ENCODE data around the gene RNF44.
"Not testable (repeated sequence)": the region's sequence is repeated elsewhere in the genome, so short reads cannot be mapped to it uniquely, and the experiment has no call there.

The RNF44 gene

DNA sequence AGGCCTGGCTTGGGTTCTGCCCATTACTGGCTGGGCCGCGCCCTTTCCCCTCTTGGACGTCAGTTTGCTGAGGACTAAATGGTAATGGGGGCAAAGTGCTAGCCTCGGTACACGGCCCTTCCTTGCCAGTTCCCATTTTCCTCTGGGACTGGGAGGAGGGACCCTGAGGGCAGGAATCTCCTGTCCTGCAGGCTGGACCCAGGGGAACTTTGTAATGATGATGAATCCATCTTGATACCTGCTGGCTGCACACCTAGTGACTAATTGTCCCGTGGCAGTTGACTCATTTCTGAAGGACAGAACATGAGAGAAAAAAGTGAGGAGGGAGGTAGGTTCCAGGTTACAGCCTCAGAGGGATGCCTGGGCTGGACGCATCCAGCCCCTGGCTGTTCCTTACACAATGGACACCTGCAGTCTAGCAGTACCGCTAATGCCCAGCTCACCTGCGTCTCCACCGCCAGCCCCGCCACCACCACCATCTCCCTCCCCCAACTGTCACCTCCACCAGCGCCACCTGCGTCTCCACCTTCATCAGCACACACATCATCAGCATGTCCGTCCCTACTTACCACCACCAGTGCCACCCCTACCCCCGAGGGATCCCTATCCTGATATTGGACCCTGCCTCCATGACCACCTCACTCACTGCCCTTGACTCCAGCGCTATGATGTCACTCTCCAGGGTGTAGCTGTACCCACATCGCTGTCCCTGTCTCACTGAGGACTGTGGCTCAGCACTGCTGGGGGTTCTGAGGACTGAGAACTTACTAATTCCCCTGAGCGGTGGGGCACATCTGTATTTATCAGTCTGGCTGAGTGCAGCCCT is 16.3 kb upstream of the RNF44 start:
- no peak for DNase-seq (ENCODE audit: low read depth)
- H3K4me3 ChIP-seq (ENCODE audit: low read depth, low read length), result no peak overlapping the region
- no peak for TF ChIP-seq CTCF (conservative IDR thresholded peaks at IDR 0.05; ENCODE audit: low read depth, low read length)

GRCh38 chr5:176552332-176552869 is 15.2 kb upstream of the RNF44 start:
- no peak overlapping the region for H3K4me3 ChIP-seq (ENCODE audit: low read depth, low read length)
- no peak for DNase-seq (ENCODE audit: low read depth)
- no peak for TF ChIP-seq CTCF (conservative IDR thresholded peaks at IDR 0.05; ENCODE audit: low read depth, low read length)

DNA sequence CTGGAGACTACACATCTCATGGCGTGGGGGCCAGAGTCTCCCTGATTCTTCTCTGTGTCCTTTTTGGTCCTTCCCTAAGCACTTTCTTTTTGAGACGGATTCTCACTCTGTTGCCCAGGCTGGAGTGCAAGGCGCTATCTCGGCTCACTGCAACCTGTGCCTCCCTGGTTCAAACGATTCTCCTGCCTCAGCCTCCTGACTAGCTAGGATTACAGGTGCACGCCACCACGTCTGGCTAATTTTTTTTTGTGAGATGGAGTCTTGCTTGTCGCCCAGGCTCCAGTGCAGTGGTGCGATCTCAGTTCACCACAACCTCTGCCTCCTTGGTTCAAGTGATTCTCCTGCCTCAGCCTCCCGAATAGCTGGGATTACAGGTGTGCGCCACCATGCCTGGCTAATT is 13.7 kb upstream of the RNF44 start:
- DNase-seq (ENCODE audit: low read depth); H3K4me3 ChIP-seq (ENCODE audit: low read depth, low read length): not testable (repeated sequence)

- no peak for DNase-seq (ENCODE audit: low read depth)
- no peak for TF ChIP-seq CTCF (conservative IDR thresholded peaks at IDR 0.05; ENCODE audit: low read depth, low read length)
- H3K4me3 ChIP-seq (ENCODE audit: low read depth, low read length), result no peak overlapping the region
Measured at GRCh38 chr5:176550275-176550831, 13.2 kb upstream of the RNF44 start.

GRCh38 chr5:176549871-176550270 is 12.7 kb upstream of the RNF44 start:
- DNase-seq (ENCODE audit: low read depth), result no peak
- no peak overlapping the region for H3K4me3 ChIP-seq (ENCODE audit: low read depth, low read length)
- no peak for TF ChIP-seq CTCF (conservative IDR thresholded peaks at IDR 0.05; ENCODE audit: low read depth, low read length)

DNA sequence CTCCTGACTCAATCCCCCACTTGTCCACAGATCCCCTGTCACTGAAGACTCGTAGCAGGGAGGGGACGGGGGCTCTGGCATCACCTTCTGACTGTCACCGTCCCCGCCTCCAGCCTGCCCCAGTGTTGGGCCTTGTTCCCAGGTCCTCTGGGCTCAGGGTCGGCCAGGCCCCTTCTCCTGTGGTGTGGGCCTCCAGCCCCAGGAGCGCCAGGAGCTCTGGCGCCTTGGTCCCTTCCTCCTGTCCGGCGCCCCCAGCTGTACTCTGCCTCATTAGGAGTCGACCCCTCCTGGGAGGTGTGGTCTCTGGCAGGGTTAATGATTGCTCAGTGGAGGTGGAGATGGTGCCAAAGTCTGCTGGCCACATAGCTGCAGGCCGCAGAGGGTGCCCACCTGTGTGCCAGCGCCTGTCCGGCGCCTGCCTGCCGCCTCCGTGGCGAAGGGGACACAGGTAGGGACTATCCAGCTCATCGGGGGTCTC is 11.8 kb upstream of the RNF44 start, which contains the start of gene CDHR2:
TSS of gene CDHR2 (plus strand) at position 376 of the 478 bp plus-strand sequence. CDS start 16,011 bp downstream, outside the sequence.
- TF ChIP-seq CTCF (conservative IDR thresholded peaks at IDR 0.05; ENCODE audit: low read depth, low read length), result no peak
- no peak within 1 kb of the TSS for H3K4me3 ChIP-seq (ENCODE audit: low read depth, low read length)
- DNase-seq (ENCODE audit: low read depth), result no peak

DNA sequence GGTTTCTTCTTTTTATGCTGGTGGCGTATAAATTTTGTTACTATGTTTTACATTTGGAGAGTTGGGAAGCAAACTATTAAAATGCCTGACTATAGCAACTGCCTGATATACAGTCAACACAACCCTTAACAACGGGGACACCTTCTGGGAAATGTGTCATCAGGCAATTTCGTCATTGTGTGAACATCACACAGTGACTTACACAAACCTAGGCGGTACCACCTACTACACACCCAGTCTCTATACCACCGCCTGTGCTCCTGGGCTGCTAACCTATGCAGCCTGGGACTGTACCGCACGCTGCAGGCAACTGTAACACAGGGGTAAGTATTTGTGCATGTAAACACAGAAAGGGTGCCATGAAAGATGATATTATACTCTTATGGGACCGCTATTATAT is 10.6 kb upstream of the RNF44 start:
- TF ChIP-seq CTCF (conservative IDR thresholded peaks at IDR 0.05; ENCODE audit: low read depth, low read length), result no peak
- no peak for DNase-seq (ENCODE audit: low read depth)
- H3K4me3 ChIP-seq (ENCODE audit: low read depth, low read length), result no peak overlapping the region
